DMS114 treated with DMSO at 0.1 percent for 48 hours (cell line): ENCODE results near the gene TEAD2.

ENCODE experiments used
- DNase-seq: peaks from one replicate; lab custom pipeline; 2025; ENCODE audit not compliant: unreplicated experiment; lab: John Stamatoyannopoulos, UW

Gene TEAD2

DNA sequence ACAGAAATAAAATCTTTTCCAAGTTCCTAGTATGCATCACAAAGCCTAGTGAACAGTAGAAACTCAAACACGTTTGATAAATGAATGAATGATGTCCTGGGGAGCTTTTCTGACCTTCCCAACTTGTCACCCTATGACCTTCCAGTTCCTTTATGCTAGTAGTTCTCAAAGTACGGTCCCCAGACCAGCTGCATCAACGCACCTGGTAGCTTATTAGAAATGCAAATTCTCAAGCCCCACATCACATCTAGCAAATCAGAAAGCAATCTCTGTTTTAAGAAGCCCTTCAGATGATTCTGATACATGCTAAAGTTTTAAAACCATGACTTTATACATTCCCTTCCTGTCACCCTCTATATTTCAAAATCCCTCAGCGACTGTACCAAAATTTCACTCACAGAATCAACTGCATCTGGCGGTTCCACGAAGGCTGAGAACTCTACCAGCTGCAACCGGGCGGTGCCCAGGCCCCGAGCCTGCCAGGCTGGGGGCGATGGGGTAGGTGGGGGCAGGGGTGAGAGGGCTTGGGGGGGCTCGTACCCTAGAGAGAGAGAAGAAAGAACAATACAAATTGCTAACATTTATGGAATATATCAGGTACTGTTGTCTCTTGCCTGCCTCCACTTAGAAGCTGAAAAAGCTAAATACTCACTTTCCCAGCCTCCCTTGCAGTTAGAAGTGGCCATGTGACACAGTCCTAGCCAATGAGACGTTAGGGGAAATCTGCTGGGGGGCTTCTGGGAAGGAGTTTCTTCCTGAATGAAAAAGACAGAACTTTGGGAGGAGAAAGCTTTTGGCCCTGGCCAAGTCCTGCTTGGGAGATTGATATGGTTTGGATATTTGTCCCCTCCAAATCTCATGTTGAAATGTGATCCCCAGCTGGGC, 13.7 kb downstream of the TEAD2 start:
- no peak for DNase-seq

- DNase-seq = peak; percentile 38
Measured at GRCh38 chr19:49347835-49348234, 14.4 kb downstream of the TEAD2 start.

DNA sequence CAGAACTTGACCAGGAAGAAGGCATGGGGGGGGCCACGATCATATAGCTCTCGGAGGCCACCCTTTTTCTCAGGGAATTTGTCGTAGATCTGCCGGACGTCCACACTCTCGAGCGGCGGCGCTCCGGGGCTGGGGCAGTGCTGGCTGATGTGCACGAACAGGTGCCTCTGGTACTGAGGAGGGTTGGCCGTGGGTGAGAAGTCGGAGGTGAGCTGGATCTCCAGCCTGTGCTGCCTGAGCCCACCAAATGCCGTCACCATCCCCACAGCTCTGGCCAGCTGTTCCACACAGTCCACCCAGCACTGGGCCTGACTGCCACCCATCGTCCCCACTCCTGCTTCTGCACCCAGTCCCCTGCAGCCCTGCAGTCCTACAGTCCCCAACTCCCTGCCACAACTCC, 15.0 kb downstream of the TEAD2 start:
- DNase-seq = no peak

- DNase-seq = no peak
Measured at GRCh38 chr19:49344505-49345423, 17.5 kb downstream of the TEAD2 start.

DNA sequence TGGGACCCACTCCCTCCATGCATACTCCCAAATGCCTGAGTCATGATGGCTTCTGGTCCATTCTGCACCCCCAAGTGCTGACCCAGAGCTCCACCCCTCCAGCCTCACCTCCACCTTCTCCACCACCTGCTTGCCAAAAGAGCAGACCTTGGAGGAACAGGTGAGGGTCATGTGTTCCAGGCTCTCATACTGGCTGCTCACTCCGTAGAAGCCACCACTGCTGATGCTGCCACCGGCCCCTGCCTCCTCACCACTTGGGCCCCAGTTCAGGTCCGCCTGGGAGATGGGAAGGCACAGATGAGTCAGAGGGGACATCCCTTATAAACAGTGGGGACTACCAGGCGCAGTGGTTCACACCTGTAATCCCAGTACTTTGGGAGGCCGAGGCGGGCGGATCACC, 19.1 kb downstream of the TEAD2 start:
- no peak for DNase-seq

DNA sequence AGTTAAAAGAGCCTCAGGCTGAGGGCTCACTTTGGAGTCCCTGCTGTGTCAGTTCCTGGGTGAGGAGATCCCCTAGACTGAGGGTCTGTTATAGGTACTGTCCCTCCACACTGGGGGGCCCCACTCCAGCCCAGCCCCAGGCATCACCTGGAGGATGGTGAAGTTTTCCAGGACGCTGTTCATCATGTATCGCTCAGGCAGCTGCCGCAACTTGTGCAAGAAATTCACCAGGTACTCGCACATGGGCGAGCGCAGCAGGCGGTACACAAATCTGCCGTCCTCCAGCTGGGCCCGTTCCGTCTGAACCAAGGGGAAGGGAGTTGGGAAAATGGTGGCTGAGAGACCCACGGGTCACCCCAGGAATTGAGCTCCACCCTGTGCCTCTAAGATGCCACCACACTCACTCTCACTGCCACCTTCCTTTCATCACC, 19.9 kb downstream of the TEAD2 start:
- DNase-seq = no peak

DNA sequence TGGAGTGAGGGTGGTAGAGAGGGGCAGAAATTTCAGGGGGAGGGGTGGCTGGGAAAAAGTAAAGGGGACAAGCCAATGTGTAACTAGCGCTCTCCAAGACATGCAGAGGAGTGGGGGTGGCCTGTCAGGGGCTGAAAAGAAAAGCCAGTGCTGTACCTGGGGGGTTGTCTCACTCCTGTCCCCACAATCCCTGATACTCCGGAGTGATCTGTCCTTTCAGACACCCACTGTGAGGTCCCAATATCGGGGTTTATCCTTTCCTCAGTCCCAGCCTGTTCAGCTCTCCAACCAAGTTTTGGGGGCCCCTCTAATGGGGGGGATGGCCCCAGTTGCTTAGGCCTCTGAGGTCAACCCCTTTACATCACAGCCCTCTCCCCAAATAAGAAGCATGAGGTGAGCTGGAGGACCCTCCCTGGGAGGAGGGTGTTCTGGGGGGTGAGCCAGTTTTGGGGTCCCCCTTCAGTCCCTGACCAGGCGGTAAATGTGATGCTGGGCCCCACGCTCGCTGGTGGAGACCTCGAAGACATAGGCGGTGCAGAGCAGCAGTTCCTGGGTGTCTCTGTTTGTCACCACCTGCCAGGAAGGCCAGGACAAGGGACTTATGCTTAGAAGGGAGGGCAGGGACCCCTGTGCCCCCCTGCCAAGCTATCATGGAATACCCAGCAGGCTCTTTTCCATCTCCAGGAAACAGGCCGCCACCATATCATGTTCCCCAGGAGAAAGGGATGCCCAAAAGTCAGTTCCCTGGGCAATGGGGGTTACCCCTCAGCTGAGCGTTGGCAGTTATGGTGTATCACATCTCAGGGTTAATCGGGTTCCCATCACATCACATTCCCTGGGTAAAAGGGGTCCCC, 21.1 kb downstream of the TEAD2 start:
- no peak for DNase-seq

GRCh38 chr19:49340069-49340864, 21.9 kb downstream of the TEAD2 start:
- no peak for DNase-seq

GRCh38 chr19:49339301-49340068, 22.7 kb downstream of the TEAD2 start:
- DNase-seq = no peak

DNA sequence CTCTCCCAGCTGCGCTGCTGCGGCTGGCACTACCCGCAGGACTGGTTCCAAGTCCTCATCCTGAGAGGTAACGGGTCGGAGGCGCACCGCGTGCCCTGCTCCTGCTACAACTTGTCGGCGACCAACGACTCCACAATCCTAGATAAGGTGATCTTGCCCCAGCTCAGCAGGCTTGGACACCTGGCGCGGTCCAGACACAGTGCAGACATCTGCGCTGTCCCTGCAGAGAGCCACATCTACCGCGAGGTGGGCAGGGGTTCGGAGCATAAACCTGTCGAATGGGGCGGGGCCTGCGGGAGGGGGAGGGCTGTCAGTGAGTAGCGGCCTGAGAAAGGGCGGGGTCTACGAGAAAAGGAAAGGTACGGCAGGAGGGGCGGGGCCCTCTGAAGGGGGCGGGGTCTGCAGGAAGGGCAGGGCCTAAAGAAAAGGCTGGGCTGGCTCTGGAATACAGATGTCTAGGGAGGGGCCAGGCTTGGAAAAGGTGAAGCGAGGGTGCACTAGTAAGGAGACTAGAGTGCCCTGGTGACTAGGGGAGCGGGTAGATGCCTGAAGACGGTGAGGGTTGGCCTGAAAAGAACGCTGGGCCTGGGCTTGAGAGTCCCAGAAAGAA, 23.4 kb downstream of the TEAD2 start:
- DNase-seq = no peak

- DNase-seq = no peak
Measured at GRCh38 chr19:49338023-49338677, 24.1 kb downstream of the TEAD2 start.

GRCh38 chr19:49337267-49338022, 24.8 kb downstream of the TEAD2 start:
- DNase-seq = no peak

- DNase-seq = no peak
Measured at GRCh38 chr19:49336482-49337266, 25.5 kb downstream of the TEAD2 start.

- DNase-seq = no peak
Measured at GRCh38 chr19:49335784-49336481, 26.3 kb downstream of the TEAD2 start.

GRCh38 chr19:49335071-49335783, 27.0 kb downstream of the TEAD2 start, which contains the start of gene CD37:
Gene CD37, plus strand, starts transcription at chr19:49335406. Its CDS starts 135 bp downstream, at chr19:49335541.
- DNase-seq = no peak
